ENCODE measurements around the gene KLHL26. TPM values are rescaled to one million over a fixed set of nuclear protein-coding genes. Genes with fewer than 3 reads are reported as not detected.
A peak's percentile ranks its signal among the peaks of the same experiment; 100 is the strongest.
"Not testable (repeated sequence)": the region's sequence is repeated elsewhere in the genome, so short reads cannot be mapped to it uniquely, and the experiment has no call there.

Gene KLHL26, protein sequence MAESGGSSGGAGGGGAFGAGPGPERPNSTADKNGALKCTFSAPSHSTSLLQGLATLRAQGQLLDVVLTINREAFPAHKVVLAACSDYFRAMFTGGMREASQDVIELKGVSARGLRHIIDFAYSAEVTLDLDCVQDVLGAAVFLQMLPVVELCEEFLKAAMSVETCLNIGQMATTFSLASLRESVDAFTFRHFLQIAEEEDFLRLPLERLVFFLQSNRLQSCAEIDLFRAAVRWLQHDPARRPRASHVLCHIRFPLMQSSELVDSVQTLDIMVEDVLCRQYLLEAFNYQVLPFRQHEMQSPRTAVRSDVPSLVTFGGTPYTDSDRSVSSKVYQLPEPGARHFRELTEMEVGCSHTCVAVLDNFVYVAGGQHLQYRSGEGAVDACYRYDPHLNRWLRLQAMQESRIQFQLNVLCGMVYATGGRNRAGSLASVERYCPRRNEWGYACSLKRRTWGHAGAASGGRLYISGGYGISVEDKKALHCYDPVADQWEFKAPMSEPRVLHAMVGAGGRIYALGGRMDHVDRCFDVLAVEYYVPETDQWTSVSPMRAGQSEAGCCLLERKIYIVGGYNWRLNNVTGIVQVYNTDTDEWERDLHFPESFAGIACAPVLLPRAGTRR
- total RNA-seq, result 10 to 100 TPM; 12.1 to 13.9 TPM
- polyA plus RNA-seq, result 1 to 10 TPM; 3.3 to 5.7 (median 5.3) TPM
- total RNA-seq, result 10.3 to 16.9 (median 12.6) reads per million in 6 experiments

DNA sequence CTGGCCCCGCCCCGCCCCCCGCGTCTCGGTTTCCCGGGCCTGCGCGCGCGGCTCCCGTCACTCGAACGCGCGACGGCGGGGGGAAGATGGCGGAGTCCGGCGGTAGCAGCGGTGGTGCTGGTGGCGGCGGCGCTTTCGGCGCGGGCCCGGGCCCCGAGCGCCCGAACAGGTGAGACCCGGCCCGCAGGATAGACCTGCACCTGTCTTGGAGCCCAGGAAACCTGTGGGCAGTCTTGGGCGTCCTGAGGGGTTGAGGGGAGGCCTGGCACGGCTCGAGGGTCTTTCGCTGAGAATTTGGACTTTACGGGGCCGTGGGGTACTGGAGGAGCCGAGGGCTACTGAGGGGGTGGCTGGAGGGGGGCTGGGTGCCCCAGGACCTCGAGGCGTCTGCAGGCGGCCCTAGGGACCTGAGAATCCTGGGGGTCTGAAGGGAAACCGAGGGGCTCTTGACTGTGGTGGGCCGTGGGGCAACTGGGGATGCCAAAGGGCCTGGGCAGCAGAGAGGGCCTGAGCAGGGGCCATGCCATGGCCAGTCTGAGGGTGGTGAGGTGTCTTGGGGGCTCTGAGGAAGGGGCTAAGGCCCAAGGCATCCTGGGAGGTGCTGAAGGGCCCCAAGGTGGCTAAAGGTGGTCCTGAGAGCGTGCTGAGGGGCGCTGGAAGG lies at the start of gene KLHL26:
Gene KLHL26, plus strand, starts transcription at position 60 of the 661 bp plus-strand sequence. Its CDS starts 27 bp downstream, at position 87.
- Mint-ChIP-seq H3K27ac (peak within 1 kb of the TSS; percentile 72 to 96 (median 90)), H3K36me3 (peaks cover 0 to 4% (median 0%) of the 10 kb centered on the region in 3 donors), H3K27me3 (peaks cover 0 to 3% (median 0%) of the 10 kb centered on the region in 5 donors), H3K4me3 (peak within 1 kb of the TSS; percentile 80 to 96 (median 90)), H3K9me3 (no peaks in the 10 kb centered on the region), H3K4me1 (peaks cover 9 to 41% (median 33%) of the 10 kb centered on the region in 4 donors)
- POLR2A ChIA-PET, result no interaction called here
- ATAC-seq (peak in 1 of 2 donors; percentile 71), DNase-seq (peak in 2 of 10 donors; percentile 7 to 13)

DNA sequence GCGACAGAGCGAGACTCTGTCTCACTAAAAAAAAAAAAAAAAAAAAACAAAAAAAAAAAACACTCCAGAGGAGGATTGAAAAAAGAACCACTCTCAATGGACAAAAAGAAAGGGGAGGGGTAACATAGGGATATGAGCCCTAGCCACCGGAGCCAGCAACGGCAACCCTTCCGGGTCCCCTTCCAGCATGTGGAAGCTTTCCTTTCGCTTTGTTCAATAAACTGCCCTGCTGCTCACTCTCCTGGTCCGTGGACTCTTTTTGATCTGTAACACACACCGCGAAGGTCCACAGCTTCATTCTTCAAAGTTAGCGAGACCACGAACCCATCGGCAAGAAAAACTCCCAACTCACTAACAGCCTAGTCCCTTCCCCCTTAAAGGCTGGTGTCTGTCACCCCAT lies 49.3 kb upstream of the KLHL26 start:
- H3K9me3 Mint-ChIP-seq, result no peaks in the 10 kb centered on the region
- H3K27me3 Mint-ChIP-seq, result no peaks in the 10 kb centered on the region
- H3K4me1 Mint-ChIP-seq, result peaks cover 16 to 45% (median 33%) of the 10 kb centered on the region in 4 donors
- peak overlapping the region in 8 of 10 donors; percentile 63 to 96 (median 94) for H3K27ac Mint-ChIP-seq
- H3K4me3 Mint-ChIP-seq, result peak overlapping the region in 9 of 10 donors; percentile 14 to 95 (median 88)
- DNase-seq (no peak), ATAC-seq (no peak)
- POLR2A ChIA-PET, result interaction anchor here (0.6 to 5.4 kb wide), 12 partner anchors 11 to 332 kb away, joined by 3 to 107 read pairs (median 14); partner anchors contain the start of genes COPE, DDX49, ELL and KXD1
- H3K36me3 Mint-ChIP-seq, result peaks cover 0 to 9% (median 0%) of the 10 kb centered on the region in 3 donors

- no peak for DNase-seq
- H3K27me3 Mint-ChIP-seq, result no peaks in the 10 kb centered on the region
- peaks cover 0 to 9% (median 0%) of the 10 kb centered on the region in 3 donors for H3K36me3 Mint-ChIP-seq
- peaks cover 16 to 45% (median 33%) of the 10 kb centered on the region in 4 donors for H3K4me1 Mint-ChIP-seq
- ATAC-seq, result peak; percentile 7 to 18
- H3K9me3 Mint-ChIP-seq, result no peaks in the 10 kb centered on the region
- peak overlapping the region; percentile 81 to 95 (median 90) for H3K4me3 Mint-ChIP-seq
- H3K27ac Mint-ChIP-seq, result peak overlapping the region; percentile 87 to 96 (median 94)
- POLR2A ChIA-PET, result interaction anchor here (0.6 to 5.4 kb wide), 22 partner anchors 10 to 332 kb away, joined by 3 to 107 read pairs (median 6); partner anchors contain the start of genes COPE, DDX49, ELL and FKBP8
Measured at GRCh38 chr19:18587962-18588610, 48.7 kb upstream of the KLHL26 start.

- Mint-ChIP-seq H3K9me3 (no peaks in the 10 kb centered on the region), H3K4me1 (peaks cover 16 to 48% (median 35%) of the 10 kb centered on the region in 4 donors), H3K27me3 (no peaks in the 10 kb centered on the region), H3K36me3 (peaks cover 0 to 9% (median 0%) of the 10 kb centered on the region in 3 donors), H3K4me3 (peak within 1 kb of the TSS; percentile 81 to 95 (median 90)), H3K27ac (peak within 1 kb of the TSS; percentile 87 to 96 (median 94))
- POLR2A ChIA-PET, result interaction anchor here (0.6 to 5.4 kb wide), 32 partner anchors 9 to 1373 kb away, joined by 3 to 107 read pairs (median 6); partner anchors contain the start of genes COPE, CRTC1, DDX49 and ELL
- ATAC-seq (peak; percentile 74 to 78), DNase-seq (peak; percentile 81 to 94 (median 88))
Measured at GRCh38 chr19:18588611-18589379, 48.0 kb upstream of the KLHL26 start, which contains the start of gene REX1BD. Gene REX1BD, plus strand, starts transcription at chr19:18588798. Its CDS starts 4 bp downstream, at chr19:18588802.

- peak in 6 of 10 donors; percentile 59 to 84 (median 72) for DNase-seq
- no peaks in the 10 kb centered on the region for H3K27me3 Mint-ChIP-seq
- no peaks in the 10 kb centered on the region for H3K9me3 Mint-ChIP-seq
- POLR2A ChIA-PET, result interaction anchor here (0.5 to 5.4 kb wide), 34 partner anchors 8 to 1374 kb away, joined by 3 to 107 read pairs (median 6); partner anchors contain the start of genes COPE, CRTC1, DDX49 and ELL
- peak overlapping the region; percentile 74 to 96 (median 92) for H3K27ac Mint-ChIP-seq
- H3K4me1 Mint-ChIP-seq, result peaks cover 17 to 50% (median 37%) of the 10 kb centered on the region in 4 donors
- peak overlapping the region; percentile 81 to 95 (median 89) for H3K4me3 Mint-ChIP-seq
- peak; percentile 62 to 66 for ATAC-seq
- peaks cover 0 to 9% (median 0%) of the 10 kb centered on the region in 3 donors for H3K36me3 Mint-ChIP-seq
Measured at GRCh38 chr19:18589380-18590272, 47.2 kb upstream of the KLHL26 start.

- no peaks in the 10 kb centered on the region for H3K9me3 Mint-ChIP-seq
- POLR2A ChIA-PET, result interaction anchor here (0.6 to 5.4 kb wide), 10 partner anchors 18 to 329 kb away, joined by 3 to 107 read pairs (median 7); partner anchors contain the start of genes COPE, DDX49, ELL and UBA52
- H3K36me3 Mint-ChIP-seq, result peaks cover 0 to 9% (median 0%) of the 10 kb centered on the region in 3 donors
- ATAC-seq (no peak), DNase-seq (peak in 1 of 10 donors; percentile 23)
- no peaks in the 10 kb centered on the region for H3K27me3 Mint-ChIP-seq
- peak overlapping the region in 9 of 10 donors; percentile 71 to 92 (median 85) for H3K27ac Mint-ChIP-seq
- H3K4me3 Mint-ChIP-seq, result peak overlapping the region; percentile 80 to 93 (median 89)
- peaks cover 22 to 52% (median 42%) of the 10 kb centered on the region in 4 donors for H3K4me1 Mint-ChIP-seq
Measured at GRCh38 chr19:18590273-18591272, 46.3 kb upstream of the KLHL26 start.

- peak overlapping the region in 4 of 10 donors; percentile 14 to 63 (median 38) for H3K4me3 Mint-ChIP-seq
- H3K9me3 Mint-ChIP-seq, result no peaks in the 10 kb centered on the region
- peak overlapping the region in 1 of 10 donors; percentile 31 for H3K27ac Mint-ChIP-seq
- peaks cover 0 to 9% (median 0%) of the 10 kb centered on the region in 3 donors for H3K36me3 Mint-ChIP-seq
- DNase-seq, result no peak
- POLR2A ChIA-PET, result interaction anchor here (4.4 kb wide), 1 partner anchor 256 kb away, joined by 19 read pairs; no protein-coding TSS in a partner anchor
- ATAC-seq, result no peak
- H3K4me1 Mint-ChIP-seq, result peaks cover 22 to 44% (median 40%) of the 10 kb centered on the region in 4 donors
- no peaks in the 10 kb centered on the region for H3K27me3 Mint-ChIP-seq
Measured at GRCh38 chr19:18591735-18592385, 45.0 kb upstream of the KLHL26 start.

DNA sequence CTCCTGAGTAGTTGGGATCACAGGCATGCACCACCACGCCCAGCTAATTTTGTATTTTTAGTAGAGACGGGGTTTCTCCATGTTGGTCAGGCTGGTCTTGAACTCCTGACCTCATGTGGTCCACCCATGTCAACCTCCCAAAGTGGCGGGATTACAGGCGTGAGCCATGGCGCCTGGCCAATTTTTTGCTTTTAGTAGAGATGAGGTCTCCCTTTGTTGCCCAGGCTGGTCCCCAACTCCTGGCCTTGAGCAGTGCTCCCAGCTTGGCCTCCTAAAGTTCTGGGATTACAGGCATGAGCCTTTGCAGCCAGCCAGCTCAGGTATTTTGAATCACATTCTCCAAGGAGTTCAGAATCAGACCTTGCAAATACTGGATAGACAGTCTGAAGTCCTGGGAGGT lies 44.1 kb upstream of the KLHL26 start:
- H3K4me1 Mint-ChIP-seq, result peaks cover 21 to 39% (median 37%) of the 10 kb centered on the region in 4 donors
- ATAC-seq, H3K27me3 Mint-ChIP-seq, H3K36me3 Mint-ChIP-seq, H3K9me3 Mint-ChIP-seq, DNase-seq: not testable (repeated sequence)
- H3K4me3 Mint-ChIP-seq, result peak overlapping the region in 4 of 10 donors; percentile 12 to 72 (median 27)
- peak overlapping the region in 3 of 10 donors; percentile 33 to 83 (median 40) for H3K27ac Mint-ChIP-seq
- POLR2A ChIA-PET, result interaction anchor here (0.8 to 4.4 kb wide), 4 partner anchors 87 to 255 kb away, joined by 3 to 19 read pairs (median 7); no protein-coding TSS in a partner anchor

Measured in naive thymus-derived CD8-positive, alpha-beta T cell (primary cell).